GDM1 (cell line): ENCODE results near the gene OSTM1.

ENCODE experiments used
- DNase-seq: peaks from one replicate; lab custom pipeline; 2025; lab: John Stamatoyannopoulos, UW

Gene OSTM1, protein sequence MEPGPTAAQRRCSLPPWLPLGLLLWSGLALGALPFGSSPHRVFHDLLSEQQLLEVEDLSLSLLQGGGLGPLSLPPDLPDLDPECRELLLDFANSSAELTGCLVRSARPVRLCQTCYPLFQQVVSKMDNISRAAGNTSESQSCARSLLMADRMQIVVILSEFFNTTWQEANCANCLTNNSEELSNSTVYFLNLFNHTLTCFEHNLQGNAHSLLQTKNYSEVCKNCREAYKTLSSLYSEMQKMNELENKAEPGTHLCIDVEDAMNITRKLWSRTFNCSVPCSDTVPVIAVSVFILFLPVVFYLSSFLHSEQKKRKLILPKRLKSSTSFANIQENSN

DNA sequence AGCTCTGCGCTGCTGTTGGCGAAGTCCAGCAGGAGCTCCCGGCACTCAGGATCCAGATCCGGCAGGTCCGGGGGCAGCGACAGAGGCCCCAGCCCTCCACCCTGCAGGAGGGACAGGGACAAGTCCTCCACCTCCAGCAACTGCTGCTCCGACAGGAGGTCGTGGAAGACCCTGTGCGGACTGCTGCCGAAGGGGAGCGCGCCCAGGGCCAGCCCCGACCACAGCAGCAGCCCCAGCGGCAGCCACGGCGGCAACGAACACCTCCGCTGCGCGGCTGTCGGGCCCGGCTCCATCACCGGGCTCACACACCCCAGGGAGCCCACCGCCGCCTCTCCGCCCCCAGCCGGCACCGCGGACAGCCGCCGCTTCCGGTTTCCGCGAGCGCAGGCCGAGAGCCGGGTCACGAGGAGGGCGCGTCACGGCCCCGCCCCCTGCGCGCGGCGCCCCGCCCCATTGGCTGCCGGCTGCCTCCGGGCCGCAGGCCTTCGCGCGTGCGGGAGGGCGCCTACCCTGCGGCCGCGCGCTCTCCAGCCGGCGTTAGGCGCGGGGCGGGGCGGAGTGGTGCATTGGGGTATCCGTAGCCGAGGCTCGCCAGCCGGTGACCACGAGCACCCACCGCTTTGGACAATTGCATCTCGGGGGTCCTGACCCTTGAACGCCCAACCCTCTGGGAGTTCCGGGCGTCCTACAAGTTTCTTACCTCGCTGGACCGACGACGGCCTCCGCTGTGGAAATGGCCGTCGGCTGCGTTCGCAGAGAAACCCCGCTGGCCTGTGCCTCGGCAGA lies at the start of gene OSTM1:
OSTM1 (minus strand) TSS at position 383 of the 786 bp plus-strand sequence; CDS start at position 293, 90 bp downstream.
- DNase-seq = peak; percentile 90

DNA sequence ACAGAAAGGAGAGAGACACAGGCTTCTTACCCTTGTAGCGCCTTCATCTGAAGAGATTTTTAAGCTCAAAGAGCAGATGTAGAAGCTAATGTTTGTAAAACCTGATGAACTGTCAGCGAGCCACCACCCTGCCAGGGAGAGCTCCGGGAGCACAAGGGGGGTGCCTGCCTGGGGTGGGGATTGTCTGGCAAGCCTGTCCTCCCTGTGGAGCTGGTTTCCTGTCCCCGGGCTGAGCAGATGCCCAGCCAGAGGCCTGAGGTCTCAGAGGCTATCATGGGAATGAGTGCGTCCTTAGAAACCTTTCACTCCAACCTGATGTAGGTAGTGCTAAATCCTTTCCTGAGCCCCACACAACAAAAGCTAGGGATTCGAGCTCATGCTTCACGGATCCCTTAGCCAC lies 49.4 kb upstream of the OSTM1 start:
- no peak for DNase-seq

DNA sequence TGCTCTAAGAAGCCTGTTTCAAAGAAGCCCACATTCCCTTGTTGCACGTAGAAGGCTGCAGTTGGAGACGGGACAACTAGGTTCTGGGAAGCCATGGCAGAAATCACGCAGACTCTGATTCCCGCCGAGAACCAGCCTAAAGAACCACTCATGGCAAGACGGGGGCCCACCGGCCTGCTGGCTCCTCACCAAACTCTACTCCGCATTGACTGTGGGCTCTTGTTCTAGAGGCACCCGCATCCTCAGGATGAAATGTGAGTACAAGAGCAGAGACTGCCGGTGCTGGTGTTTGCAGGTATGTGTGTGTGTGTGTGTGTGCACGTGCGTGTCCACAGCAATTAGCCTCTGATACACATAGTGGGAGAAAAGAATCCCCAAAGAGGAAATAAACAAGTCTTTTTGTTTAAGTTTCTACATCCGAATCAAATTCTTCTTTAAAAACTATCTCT lies 49.0 kb upstream of the OSTM1 start:
- no peak for DNase-seq

DNA sequence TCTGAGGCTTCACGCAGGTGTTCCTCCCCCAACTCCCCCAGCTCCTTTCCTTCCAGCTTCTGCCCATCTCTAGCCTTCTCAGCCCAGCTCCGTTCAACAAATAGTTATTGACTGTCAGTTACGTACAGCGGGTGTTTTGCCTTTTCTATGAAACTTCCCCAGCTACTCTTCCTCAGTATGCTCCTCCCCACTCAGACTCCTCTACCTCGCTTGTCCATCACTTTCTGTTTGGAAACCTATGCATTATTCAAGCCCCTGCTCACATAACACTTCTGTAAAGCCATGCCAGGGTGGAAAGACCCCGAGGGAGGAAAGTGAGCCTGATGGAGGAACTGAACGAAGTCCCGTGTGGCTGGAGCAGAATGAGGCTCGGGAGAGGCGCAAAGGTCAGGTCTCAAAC lies 47.1 kb upstream of the OSTM1 start:
- DNase-seq = no peak

DNA sequence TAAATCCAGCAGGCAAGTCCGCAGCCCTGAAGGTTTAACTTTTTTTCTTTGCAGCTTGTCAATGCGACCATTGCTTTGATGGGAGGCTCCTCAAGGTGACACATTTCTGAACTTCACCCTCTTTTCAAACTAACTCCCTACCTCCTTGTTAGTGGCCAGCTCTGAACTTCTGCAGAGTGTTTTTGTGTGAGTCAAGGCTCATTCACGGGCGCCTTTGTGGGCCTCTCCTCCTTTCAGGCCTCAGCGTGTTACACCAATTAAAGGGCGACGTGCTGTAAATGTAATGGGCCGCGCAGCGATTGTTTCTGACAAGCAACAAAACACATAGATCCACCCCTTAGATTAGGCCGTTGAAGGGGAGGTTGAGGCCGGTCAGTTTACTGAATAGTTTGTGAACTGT lies 45.8 kb upstream of the OSTM1 start:
- DNase-seq = no peak

DNA sequence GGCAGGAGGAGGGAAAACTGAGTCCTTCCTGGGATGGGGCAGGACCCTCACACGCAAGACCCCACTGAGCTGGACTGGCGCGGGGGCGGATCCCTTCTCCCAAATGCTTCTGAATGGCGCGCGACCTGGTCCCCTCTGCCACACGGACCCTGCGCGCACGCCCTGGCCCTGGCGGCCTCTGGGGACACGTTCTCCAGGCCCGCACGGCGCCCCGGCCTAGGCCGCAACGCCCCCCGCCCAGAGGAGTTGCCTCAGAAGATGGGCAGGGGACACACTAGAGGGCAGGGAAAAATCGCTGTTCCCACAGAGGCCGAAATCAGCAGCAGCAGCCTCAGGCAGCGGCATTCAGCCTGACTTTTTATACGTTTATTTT lies 45.2 kb upstream of the OSTM1 start:
- no peak for DNase-seq

DNA sequence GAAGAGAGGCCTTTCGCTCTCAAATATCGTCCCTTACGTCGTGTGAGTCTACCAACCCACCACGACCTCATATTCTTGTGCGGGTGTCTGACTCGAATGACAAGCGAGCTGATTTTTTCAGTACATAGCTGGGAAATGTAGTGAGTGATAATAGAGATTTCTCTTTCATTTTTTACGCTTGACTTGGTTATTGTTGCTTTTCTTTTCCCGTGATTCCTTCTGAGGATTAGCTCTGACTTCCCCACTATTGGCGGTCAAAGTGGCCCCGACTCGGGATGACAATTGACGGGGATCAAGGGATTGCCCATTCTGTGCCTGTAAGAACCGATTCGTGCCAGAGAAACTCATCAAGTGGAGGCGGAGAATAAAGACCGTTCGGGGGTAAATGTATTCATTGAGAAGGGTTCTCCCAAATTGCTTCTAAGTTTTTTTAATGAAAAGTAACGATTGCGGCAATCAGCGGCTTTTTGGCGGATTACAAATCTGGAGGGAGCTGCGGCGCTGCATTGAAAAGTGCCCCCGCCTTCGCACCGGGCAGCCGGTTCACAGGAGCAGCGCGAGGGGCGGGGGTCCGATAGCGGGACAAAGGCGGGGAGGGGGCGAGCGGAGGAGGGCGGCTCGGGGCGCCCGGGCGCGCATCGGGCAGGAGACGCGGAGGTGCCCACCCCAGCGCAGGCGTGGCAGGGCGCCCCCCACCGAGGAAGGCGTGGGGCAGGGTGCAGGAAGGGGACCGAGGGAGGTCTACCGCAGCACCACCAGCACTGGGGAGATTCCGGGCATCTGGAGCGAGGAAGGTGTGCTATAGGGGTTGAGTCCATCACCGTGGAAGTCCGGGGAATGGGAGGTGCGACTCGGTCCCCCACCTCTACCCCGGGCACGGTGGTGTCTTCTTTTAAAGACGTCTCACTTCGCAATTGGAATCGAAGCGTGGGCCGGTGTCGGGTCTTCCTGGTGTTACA lies 44.5 kb upstream of the OSTM1 start:
- no peak for DNase-seq

DNA sequence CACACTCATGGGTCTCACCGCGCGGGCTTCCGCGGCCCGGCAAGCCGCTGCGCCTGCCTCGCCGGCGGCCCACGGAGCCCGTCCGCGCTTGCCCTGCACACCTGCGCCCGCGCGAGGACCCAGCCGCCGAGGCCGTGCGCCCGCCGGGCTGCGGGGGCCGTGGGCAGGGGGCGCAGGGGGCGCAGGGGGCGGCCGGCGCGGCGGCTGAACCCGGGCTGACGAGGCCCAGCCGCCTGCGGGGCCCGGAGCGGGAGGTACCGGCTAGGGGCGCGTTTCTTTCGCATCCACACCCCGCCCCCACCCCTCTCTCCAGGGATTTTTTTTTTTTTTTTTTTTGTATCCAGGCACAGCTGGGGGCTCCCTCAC lies 43.8 kb upstream of the OSTM1 start:
- DNase-seq = no peak

DNA sequence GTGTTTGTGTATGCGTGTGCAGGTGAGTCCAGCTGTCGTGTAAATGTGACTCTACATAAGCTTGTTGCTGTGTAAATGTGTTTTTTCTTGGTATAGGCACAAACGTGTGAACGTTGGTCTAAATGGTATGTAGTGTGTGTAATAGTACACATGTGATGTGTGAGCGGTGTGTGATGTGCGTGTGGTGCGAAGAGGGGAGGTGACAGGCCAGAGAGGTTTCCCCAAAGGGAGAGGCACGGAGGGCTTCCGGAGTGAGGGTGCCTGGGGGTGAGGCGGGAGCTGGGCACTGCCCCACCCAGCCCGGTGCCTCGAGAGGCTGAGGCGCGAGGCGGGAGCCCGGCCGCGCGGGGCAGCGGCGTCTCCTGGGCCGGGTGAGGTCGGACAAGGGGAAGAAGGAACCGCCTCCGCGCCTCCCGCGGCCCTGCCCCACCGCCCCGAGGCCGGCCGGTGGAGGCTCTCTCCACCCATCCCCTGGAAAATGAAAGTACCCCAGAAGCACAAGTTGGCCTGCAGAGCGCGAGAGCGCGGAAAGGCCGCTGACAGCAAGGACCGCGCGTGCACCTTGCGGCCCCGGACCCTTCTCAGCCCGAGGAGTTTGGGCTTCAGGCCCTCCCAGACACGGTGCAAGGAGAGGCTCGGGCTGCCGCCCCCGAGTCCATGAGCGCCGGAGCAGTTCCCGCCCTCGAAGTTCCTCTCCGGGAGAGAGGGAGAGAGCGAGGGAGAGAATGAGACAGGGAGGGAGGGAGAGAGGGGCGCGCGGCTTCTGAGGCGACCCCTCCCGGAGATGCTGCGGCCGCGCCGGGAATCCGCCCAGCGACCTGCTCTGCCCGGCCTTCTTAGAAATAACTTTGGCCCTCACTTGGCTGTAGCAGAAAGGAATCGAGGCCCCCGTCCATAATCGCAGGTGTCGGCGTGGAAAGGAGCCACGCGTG lies 43.2 kb upstream of the OSTM1 start:
- peak; percentile 30 for DNase-seq

DNA sequence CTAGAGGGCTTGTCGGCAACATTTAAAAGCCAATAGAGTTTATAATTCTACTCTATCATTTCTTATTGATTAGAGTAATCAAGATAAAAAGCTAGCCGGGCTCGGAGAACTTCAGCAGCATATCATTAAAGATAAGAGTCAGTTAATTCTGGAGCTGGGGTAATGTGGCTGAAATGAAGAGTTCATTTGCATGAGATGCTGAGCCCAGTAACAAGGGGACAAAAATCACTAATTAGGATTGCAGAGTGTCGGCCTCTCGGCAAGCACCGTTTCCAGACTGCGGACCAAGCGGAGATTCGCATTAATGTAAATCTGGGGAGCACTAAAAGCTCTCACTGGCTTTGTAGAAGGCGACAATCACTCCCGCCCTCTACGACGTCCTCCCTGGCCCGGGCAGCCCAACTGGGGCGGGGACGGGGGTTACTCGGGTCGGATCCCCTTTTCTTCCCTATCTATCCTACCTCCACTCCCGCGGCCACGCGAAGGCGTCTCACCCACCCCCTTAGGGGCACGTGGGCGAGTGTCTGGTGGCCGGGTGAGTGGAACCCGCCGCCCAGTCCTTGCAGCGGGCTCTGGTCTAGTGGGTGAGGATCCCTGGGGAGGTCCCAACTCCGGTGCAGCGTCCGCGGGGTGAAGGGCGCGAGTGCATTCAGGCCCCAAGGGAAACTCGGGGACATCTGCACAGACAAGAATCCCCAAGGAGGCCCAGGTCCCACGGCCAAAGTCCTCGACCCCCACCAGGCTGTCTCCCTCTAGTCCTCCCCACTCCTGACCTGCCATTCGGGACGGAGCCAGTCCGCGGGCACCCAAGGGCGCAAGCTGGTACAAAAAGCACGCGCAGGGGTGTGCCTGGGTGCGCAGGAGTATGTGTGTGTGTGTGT lies 42.2 kb upstream of the OSTM1 start:
- no peak for DNase-seq

DNA sequence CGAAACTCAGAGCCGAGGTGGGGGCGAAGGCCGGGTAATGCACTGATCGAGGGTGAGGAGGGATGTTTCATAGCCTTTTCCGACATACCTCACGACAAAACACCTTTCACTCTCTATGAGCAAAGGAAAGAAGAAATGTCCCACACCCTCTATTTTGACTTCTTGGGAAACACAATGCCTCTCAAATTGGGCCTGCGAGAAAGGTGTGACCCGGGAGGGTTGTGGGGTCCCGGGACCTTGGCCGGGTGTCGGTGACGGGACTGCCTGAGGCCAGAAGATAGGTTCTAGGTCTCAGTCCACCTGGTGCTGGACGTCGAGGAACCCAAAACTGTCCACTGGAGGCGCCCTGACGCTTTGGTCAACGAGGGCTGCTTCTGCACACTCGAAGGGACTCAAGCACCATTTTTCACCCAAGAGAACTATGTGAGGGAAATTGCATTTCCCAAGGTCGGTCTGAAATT lies 41.1 kb upstream of the OSTM1 start:
- DNase-seq = peak; percentile 10

DNA sequence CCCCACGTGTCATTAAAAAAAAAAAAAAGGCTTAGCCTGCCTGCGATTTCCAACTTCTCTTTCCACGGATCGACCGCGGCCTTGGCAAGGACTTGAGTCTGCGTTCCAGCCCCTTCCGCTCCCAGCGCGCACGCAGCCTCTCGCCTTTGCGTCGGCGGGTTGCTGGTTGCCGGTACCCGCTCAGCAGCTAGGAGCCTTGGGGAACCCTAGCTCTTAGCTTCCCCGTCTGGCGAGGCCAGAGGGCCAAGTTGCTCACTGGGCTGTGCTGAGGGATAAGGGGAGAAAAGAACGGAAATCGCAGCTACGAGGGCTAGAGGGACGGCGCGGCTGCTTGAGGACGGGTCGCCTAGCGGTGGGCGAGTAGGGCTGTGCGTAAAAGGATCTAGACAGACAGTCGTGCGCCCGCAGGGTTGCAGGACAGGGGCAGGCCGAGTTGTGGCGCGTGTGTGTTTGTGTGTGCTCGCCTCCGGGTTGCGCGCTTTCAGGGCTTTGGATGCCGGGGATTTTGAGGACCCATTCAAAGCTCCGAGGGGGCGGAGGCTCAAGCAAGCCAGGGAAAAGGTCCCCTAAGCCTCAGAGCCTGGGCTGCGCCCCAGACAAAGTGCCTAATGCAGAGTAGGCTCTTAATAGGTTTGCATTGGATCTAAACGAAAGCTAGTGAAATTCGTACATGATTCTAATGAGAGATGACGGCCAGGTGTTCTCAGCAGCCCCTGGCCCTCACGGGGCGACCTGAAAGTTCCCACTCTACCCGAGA lies 40.5 kb upstream of the OSTM1 start:
- DNase-seq = peak; percentile 34

DNA sequence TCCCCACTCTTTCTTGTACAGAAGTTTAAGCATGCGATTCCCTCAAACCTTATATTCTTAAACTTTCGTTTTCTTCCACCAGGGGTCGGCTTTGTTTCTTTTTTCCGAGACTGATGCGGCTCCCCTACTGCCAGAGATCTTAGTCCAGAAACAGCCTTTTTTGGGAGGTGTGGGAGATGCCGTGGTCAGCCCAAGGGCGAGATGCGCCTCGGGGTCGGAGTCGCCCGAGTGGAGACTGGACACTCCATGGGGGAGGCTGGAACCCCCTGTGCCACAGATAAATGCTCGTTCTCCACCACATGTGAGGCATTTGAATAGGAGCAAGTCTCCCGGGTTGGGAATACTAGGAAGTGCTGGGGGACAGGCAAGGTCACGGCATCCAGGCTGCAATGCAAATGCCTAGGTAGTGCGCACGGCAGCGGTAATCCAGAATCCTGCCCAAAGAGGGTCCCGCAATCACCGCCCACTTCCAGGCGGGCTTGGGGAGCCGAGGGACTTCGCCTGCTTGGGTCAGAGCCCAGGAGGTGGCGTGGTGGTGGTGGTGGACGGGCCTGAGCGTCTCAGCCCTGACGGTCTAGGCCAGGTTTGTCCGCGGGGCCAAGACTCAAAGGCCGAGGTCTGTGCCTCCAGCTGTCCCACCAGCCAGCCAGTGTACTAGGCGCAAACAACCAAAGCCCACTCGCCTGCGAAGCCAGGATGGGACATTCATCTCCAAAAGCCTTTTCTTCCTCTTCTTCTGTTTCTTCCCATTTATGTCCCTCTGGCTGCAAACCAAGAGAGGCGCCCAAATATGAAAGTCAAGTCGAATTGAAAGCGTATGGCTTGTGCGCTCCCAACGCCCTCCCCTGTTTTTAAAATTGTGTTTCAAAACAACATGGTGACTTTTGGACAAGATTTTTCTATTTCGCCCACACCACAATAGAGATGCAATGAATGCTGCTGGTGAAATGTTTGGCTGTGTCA lies 39.3 kb upstream of the OSTM1 start:
- DNase-seq = peak; percentile 21

DNA sequence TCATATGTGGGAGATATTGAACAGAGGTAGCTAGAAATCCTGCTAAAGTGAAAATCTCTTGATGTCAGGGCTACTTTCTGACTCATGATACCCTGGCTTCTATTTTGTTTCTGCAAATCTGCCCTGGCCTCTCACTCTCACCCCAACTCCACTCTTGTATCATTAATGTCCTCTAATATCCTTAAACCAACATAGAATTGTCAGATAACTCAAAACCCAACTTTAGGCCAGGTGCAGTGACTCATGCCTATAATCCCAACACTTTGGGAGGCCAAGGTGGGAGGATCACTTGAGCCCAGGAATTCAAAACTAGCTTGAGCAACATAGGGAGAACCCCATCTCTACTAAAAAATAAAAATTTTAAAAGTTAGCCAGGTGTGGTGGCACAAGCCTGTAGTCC lies 33.8 kb upstream of the OSTM1 start:
- no peak for DNase-seq

DNA sequence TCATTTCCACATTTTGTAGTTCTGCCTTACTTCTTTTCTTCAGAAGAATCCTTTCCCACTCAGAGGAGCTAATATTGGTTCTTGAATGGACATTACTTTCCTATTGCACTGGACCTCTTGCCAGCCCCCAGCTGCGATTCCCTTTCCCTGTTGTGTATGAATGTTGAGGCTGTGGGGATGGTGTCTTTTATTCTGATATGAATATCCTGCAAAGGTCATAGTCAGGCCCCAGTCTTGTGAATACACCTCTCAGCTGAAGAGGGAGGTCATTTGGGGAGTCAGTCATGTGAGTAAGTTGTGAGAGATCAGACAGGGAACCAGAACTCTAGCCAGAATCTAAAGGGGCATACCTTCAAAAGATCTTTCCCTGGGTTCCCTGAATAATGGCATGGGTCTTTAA lies 32.6 kb upstream of the OSTM1 start:
- DNase-seq = no peak

DNA sequence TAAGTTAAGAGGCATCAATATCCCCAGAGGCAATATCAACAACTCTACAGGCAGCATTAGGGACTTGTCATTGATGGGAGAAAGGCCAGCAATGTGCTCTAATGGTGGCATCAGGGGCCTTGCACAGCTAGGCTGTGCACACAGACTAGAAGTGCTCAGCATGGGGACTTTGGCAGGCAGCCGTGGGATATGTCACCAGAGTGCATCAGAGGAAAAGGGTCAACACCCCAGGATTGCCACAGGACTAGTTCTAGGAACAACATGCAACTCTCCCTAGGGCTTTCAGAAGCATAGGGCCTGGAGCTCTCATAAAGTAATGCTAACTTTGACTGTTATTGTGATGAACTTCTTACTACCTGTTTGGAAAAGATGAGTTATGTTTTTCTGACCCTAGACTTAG lies 32.2 kb upstream of the OSTM1 start:
- no peak for DNase-seq

DNA sequence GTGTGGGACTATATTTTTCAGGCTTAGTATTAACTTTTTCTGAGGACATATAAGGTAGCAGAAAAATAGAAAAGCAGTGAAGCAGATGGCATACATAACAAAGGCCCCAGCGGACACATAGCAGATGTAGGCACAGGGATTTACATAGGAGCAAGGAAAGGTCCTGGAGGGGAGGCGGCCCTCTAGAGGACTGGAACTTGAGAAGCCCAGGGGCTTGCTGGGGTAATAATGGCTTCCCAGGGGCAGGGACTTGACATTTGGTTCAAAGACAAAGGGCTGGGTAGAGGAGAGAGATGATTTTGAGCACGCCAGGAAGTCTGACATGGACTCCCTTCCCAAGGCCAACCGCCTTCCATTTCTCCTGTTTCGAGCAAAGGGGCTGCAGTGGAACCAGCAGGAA lies 31.7 kb upstream of the OSTM1 start:
- DNase-seq = no peak

DNA sequence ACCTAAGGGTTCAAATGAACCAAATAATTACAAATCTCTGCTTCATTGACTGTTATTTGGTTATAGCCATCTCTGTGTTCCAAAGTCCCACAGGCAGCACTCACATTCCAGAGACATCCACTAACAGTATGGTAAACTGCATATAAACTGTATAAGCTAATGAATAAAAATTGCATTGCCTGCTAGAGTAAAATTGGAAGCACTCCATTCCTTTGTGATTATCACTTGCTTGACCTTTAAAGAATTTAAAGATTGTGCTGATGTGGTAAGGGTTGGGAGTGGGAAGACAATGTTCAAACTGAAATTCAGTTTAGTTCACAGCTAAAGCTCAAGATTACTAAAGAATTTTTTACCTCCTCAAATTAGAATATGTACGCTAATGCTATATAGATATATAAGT lies 31.0 kb upstream of the OSTM1 start:
- DNase-seq = no peak
